ENCODE data around the gene PPP6C.
"Not testable (repeated sequence)": the region's sequence is repeated elsewhere in the genome, so short reads cannot be mapped to it uniquely, and the experiment has no call there.

The PPP6C gene

GRCh38 chr9:125142560-125143376, 46.8 kb downstream of the PPP6C start:
- no peak for DNase-seq (ENCODE audit: low read depth, low spot score)

- DNase-seq (ENCODE audit: low read depth, low spot score) = no peak
These were observed 47.9 kb downstream of the PPP6C start for GRCh38 chr9:125141751-125142150.

GRCh38 chr9:125141251-125141650, 48.4 kb downstream of the PPP6C start:
- no peak for DNase-seq (ENCODE audit: low read depth, low spot score)

GRCh38 chr9:125140576-125140975, 49.0 kb downstream of the PPP6C start:
- DNase-seq (ENCODE audit: low read depth, low spot score) = no peak

GRCh38 chr9:125137200-125137599, 52.4 kb downstream of the PPP6C start:
- no peak for DNase-seq (ENCODE audit: low read depth, low spot score)

- no peak for DNase-seq (ENCODE audit: low read depth, low spot score)
These were observed 54.6 kb downstream of the PPP6C start for GRCh38 chr9:125134976-125135375.

- no peak for DNase-seq (ENCODE audit: low read depth, low spot score)
These were observed 55.9 kb downstream of the PPP6C start for GRCh38 chr9:125133403-125134329.

- no peak for DNase-seq (ENCODE audit: low read depth, low spot score)
These were observed 57.8 kb downstream of the PPP6C start for GRCh38 chr9:125131778-125132177.

- no peak for DNase-seq (ENCODE audit: low read depth, low spot score)
These were observed 63.4 kb downstream of the PPP6C start for GRCh38 chr9:125126019-125126746.

GRCh38 chr9:125125523-125125922, 64.1 kb downstream of the PPP6C start:
- no peak for DNase-seq (ENCODE audit: low read depth, low spot score)

- DNase-seq (ENCODE audit: low read depth, low spot score) = no peak
These were observed 68.5 kb downstream of the PPP6C start for GRCh38 chr9:125121146-125121545.

- DNase-seq (ENCODE audit: low read depth, low spot score) = no peak
These were observed 69.8 kb downstream of the PPP6C start for GRCh38 chr9:125119643-125120286.

- DNase-seq (ENCODE audit: low read depth, low spot score) = not testable (repeated sequence)
These were observed 70.9 kb downstream of the PPP6C start for GRCh38 chr9:125118696-125119095.

GRCh38 chr9:125114503-125114902, 75.1 kb downstream of the PPP6C start:
- DNase-seq (ENCODE audit: low read depth, low spot score) = not testable (repeated sequence)

GRCh38 chr9:125110464-125110863, 79.1 kb downstream of the PPP6C start:
- DNase-seq (ENCODE audit: low read depth, low spot score) = no peak

- not testable (repeated sequence) for DNase-seq (ENCODE audit: low read depth, low spot score)
These were observed 81.1 kb downstream of the PPP6C start for GRCh38 chr9:125108541-125108940.

GRCh38 chr9:125106285-125106893, 83.2 kb downstream of the PPP6C start:
- DNase-seq (ENCODE audit: low read depth, low spot score) = no peak

- DNase-seq (ENCODE audit: low read depth, low spot score) = no peak
These were observed 85.7 kb downstream of the PPP6C start for GRCh38 chr9:125103770-125104460.

- no peak for DNase-seq (ENCODE audit: low read depth, low spot score)
These were observed 86.6 kb downstream of the PPP6C start for GRCh38 chr9:125103021-125103420.

- no peak for DNase-seq (ENCODE audit: low read depth, low spot score)
These were observed 88.8 kb downstream of the PPP6C start for GRCh38 chr9:125100822-125101221.

Data from brain pericyte (primary cell).